Chondrocyte (in vitro differentiated cells): ENCODE results near the gene FBXO2. TPM values are rescaled to one million over a fixed set of nuclear protein-coding genes. Genes with fewer than 3 reads are reported as not detected.

Experiments
- DNase-seq: peaks from one replicate; pipeline ENCODE4 v3.0.0; 2021; ENCODE audit warnings: mixed read lengths, low spot score
- H3K27ac Mint-ChIP-seq: one replicate; pipeline ENCODE4 v1.8.0; 2021; ENCODE audit warnings: mild to moderate bottlenecking, moderate library complexity, mixed read lengths; ENCODE audit not compliant: unreplicated experiment
- H3K27me3 Mint-ChIP-seq: 2 replicates; pipeline ENCODE4 v1.8.0; 2021; ENCODE audit warnings: low read depth, mixed read lengths
- H3K36me3 Mint-ChIP-seq: 2 replicates; pipeline ENCODE4 v1.8.0; 2021; ENCODE audit warnings: low read depth, mixed read lengths
- H3K4me1 Mint-ChIP-seq: 2 replicates; pipeline ENCODE4 v1.8.0; 2021; ENCODE audit warnings: low read depth, mild to moderate bottlenecking, mixed read lengths
- H3K4me3 Mint-ChIP-seq: one replicate; pipeline ENCODE4 v1.8.0; 2021; ENCODE audit warnings: mild to moderate bottlenecking, moderate library complexity, mixed read lengths; ENCODE audit not compliant: unreplicated experiment
- H3K9me3 Mint-ChIP-seq: 2 replicates; pipeline ENCODE4 v1.8.0; 2021; ENCODE audit warnings: low read depth, mixed read lengths
- CTCF ChIP-seq: fragments of 200-600 bp; sonication (generic); IDR thresholded peaks from 2 replicates; pipeline ENCODE4 v1.5.0; 2021; ENCODE audit warnings: antibody characterized with exemption, mild to moderate bottlenecking, moderate library complexity
- total RNA-seq: library from RNA; stranded (reverse); gene quantifications from 3 replicates; pipeline ENCODE4 v1.2.1, GENCODE V29; 2021

Gene FBXO2
- total RNA-seq, 1 donor from 2014 or later, result 1.6 TPM

- H3K36me3 Mint-ChIP-seq, result no peaks in the 10 kb centered on the region
- DNase-seq, result no peak
- peak; percentile 2 for TF ChIP-seq CTCF
These were observed 27.0 kb upstream of the FBXO2 start, which contains the start of gene MAD2L2 for GRCh38 chr1:11681071-11681771. Gene MAD2L2 (minus strand): TSS chr1:11681148. CDS start chr1:11680601, 547 bp downstream.

GRCh38 chr1:11680270-11681070 is 26.2 kb upstream of the FBXO2 start:
- DNase-seq, result no peak
- H3K36me3 Mint-ChIP-seq, result no peaks in the 10 kb centered on the region
- peaks cover 13% of the 10 kb centered on the region for H3K4me1 Mint-ChIP-seq
- peak; percentile 12 for TF ChIP-seq CTCF
- peak overlapping the region; percentile 82 for H3K27ac Mint-ChIP-seq
- H3K4me3 Mint-ChIP-seq, result peak overlapping the region; percentile 89
- no peaks in the 10 kb centered on the region for H3K9me3 Mint-ChIP-seq
- H3K27me3 Mint-ChIP-seq, result peaks cover 2% of the 10 kb centered on the region

More at GRCh38 chr1:11681071-11681771, 27.0 kb upstream of the FBXO2 start, which contains the start of gene MAD2L2:
- Mint-ChIP-seq H3K27me3 (peaks cover 2% of the 10 kb centered on the region), H3K9me3 (no peaks in the 10 kb centered on the region), H3K27ac (peak within 1 kb of the TSS; percentile 82), H3K4me3 (peak within 1 kb of the TSS; percentile 89), H3K4me1 (peaks cover 13% of the 10 kb centered on the region)

- no peak overlapping the region for H3K4me3 Mint-ChIP-seq
- H3K27ac Mint-ChIP-seq, result no peak overlapping the region
These were observed 24.2 kb upstream of the FBXO2 start for GRCh38 chr1:11678442-11678841.

GRCh38 chr1:11676386-11677103 is 22.3 kb upstream of the FBXO2 start:
- DNase-seq, result no peak
- Mint-ChIP-seq H3K9me3 (no peaks in the 10 kb centered on the region), H3K4me1 (peaks cover 6% of the 10 kb centered on the region), H3K4me3 (no peak overlapping the region), H3K27ac (no peak overlapping the region), H3K27me3 (no peaks in the 10 kb centered on the region), H3K36me3 (peaks cover 6% of the 10 kb centered on the region)
- TF ChIP-seq CTCF, result peak; percentile 20

More at GRCh38 chr1:11678442-11678841, 24.2 kb upstream of the FBXO2 start:
- H3K4me1 Mint-ChIP-seq, result peaks cover 13% of the 10 kb centered on the region
- TF ChIP-seq CTCF, result no peak
- DNase-seq, result no peak
- no peaks in the 10 kb centered on the region for H3K27me3 Mint-ChIP-seq
- H3K9me3 Mint-ChIP-seq, result no peaks in the 10 kb centered on the region
- H3K36me3 Mint-ChIP-seq, result peaks cover 3% of the 10 kb centered on the region

- H3K27me3 Mint-ChIP-seq, result no peaks in the 10 kb centered on the region
- H3K4me3 Mint-ChIP-seq, result no peak overlapping the region
- H3K27ac Mint-ChIP-seq, result no peak overlapping the region
These were observed 21.1 kb upstream of the FBXO2 start for GRCh38 chr1:11675325-11675724.

More at GRCh38 chr1:11675325-11675724, 21.1 kb upstream of the FBXO2 start:
- peaks cover 5% of the 10 kb centered on the region for H3K4me1 Mint-ChIP-seq
- no peak for DNase-seq
- H3K36me3 Mint-ChIP-seq, result peaks cover 6% of the 10 kb centered on the region
- TF ChIP-seq CTCF, result no peak
- no peaks in the 10 kb centered on the region for H3K9me3 Mint-ChIP-seq
